ENCODE results near the gene CDC42EP1. TPM values are rescaled to one million over a fixed set of nuclear protein-coding genes. Genes with fewer than 3 reads are reported as not detected.
A peak's percentile ranks its signal among the peaks of the same experiment; 100 is the strongest.

The CDC42EP1 gene
- polyA plus RNA-seq, 3 donors: 5.9 to 13.2 (median 8.5) TPM

- Histone ChIP-seq H3K4me3 (replicated peaks in 1 of 3; ENCODE audit: low read depth in 2 of 3, low read length in 3 of 3) (no peak overlapping the region), H3K79me2 (ENCODE audit: insufficient read depth, low read length) (peaks cover 25% of the 10 kb centered on the region), H4K20me1 (ENCODE audit: insufficient read depth, low read length) (peaks cover 78% of the 10 kb centered on the region), H3K9me3 (replicated peaks in 1 of 2; ENCODE audit: control insufficient read depth in 1 of 2, insufficient read depth in 1 of 2, low read length in 2 of 2) (no peaks in the 10 kb centered on the region), H3K4me2 (replicated peaks; ENCODE audit: extremely low read depth, low read length, poor library complexity, severe bottlenecking) (no peak overlapping the region), H2AFZ (ENCODE audit: insufficient read depth, low read depth, low read length, poor library complexity, severe bottlenecking) (no peak overlapping the region), H3K9ac (ENCODE audit: insufficient read depth, low read length, poor library complexity, severe bottlenecking) (no peak overlapping the region), H3K27me3 (ENCODE audit: control insufficient read depth in 2 of 2, insufficient read depth in 2 of 2, low read length in 2 of 2) (no peaks in the 10 kb centered on the region), H3K27ac (ENCODE audit: low read depth in 1 of 2, low read length in 2 of 2) (no peak overlapping the region), H3K4me1 (ENCODE audit: control insufficient read depth in 1 of 2, insufficient read depth in 2 of 2, low read length in 2 of 2) (peaks cover 50 to 83% of the 10 kb centered on the region in 2 donors), H3K36me3 (replicated peaks in 1 of 2; ENCODE audit: control insufficient read depth in 1 of 2, insufficient read depth in 2 of 2, low read length in 2 of 2) (peaks cover 38 to 50% of the 10 kb centered on the region in 2 donors)
- 75% methylated on average over 8 of the region's 21 CpGs for WGBS (ENCODE audit: insufficient coverage)
- H3K27ac Mint-ChIP-seq: peak overlapping the region in 3 of 7 donors; percentile 21 to 80 (median 61)
- peaks cover 7 to 21% (median 17%) of the 10 kb centered on the region in 3 donors for H3K27me3 Mint-ChIP-seq (ENCODE audit: low read depth in 3 of 3)
- no peak for DNase-seq
- H3K4me3 Mint-ChIP-seq: no peak overlapping the region
- H3K4me1 Mint-ChIP-seq: peaks cover 57% of the 10 kb centered on the region
- peaks cover 49 to 81% of the 10 kb centered on the region in 2 donors for H3K36me3 Mint-ChIP-seq
- H3K9me3 Mint-ChIP-seq: no peaks in the 10 kb centered on the region
- intact Hi-C loops (cut with micrococcal nuclease): no loop called here
- TF ChIP-seq CTCF (IDR thresholded peaks at IDR 0.05): no peak
Observed at GRCh38 chr22:37569009-37569920, 9.0 kb downstream of the CDC42EP1 start.

GRCh38 chr22:37569921-37570660 is 9.8 kb downstream of the CDC42EP1 start:
- peaks cover 28% of the 10 kb centered on the region for H3K79me2 ChIP-seq (ENCODE audit: insufficient read depth, low read length)
- H3K36me3 Mint-ChIP-seq: peaks cover 49 to 77% of the 10 kb centered on the region in 2 donors
- WGBS (ENCODE audit: insufficient coverage): 96% methylated on average over 7 of the region's 9 CpGs
- intact Hi-C loops (cut with micrococcal nuclease): no loop called here
- no peak overlapping the region for H3K4me2 ChIP-seq (replicated peaks; ENCODE audit: extremely low read depth, low read length, poor library complexity, severe bottlenecking)
- no peak overlapping the region for H3K4me3 ChIP-seq (replicated peaks in 1 of 3; ENCODE audit: low read depth in 2 of 3, low read length in 3 of 3)
- H3K4me3 Mint-ChIP-seq: no peak overlapping the region
- H3K27ac Mint-ChIP-seq: peak overlapping the region in 1 of 7 donors; percentile 55
- H4K20me1 ChIP-seq (ENCODE audit: insufficient read depth, low read length): peaks cover 70% of the 10 kb centered on the region
- H3K9ac ChIP-seq (ENCODE audit: insufficient read depth, low read length, poor library complexity, severe bottlenecking): no peak overlapping the region
- H3K36me3 ChIP-seq (replicated peaks in 1 of 2; ENCODE audit: control insufficient read depth in 1 of 2, insufficient read depth in 2 of 2, low read length in 2 of 2): peaks cover 38 to 50% of the 10 kb centered on the region in 2 donors
- peaks cover 7 to 19% (median 15%) of the 10 kb centered on the region in 3 donors for H3K27me3 Mint-ChIP-seq (ENCODE audit: low read depth in 3 of 3)
- no peak for TF ChIP-seq CTCF (IDR thresholded peaks at IDR 0.05)
- H3K9me3 ChIP-seq (replicated peaks in 1 of 2; ENCODE audit: control insufficient read depth in 1 of 2, insufficient read depth in 1 of 2, low read length in 2 of 2): no peaks in the 10 kb centered on the region
- H3K4me1 ChIP-seq (ENCODE audit: control insufficient read depth in 1 of 2, insufficient read depth in 2 of 2, low read length in 2 of 2): peaks cover 54 to 84% of the 10 kb centered on the region in 2 donors
- H3K27ac ChIP-seq (ENCODE audit: low read depth in 1 of 2, low read length in 2 of 2): no peak overlapping the region
- peaks cover 0 to 3% (median 0%) of the 10 kb centered on the region in 7 donors for H3K9me3 Mint-ChIP-seq
- H3K27me3 ChIP-seq (ENCODE audit: control insufficient read depth in 2 of 2, insufficient read depth in 2 of 2, low read length in 2 of 2): no peaks in the 10 kb centered on the region
- no peak for DNase-seq
- peaks cover 64% of the 10 kb centered on the region for H3K4me1 Mint-ChIP-seq
- no peak overlapping the region for H2AFZ ChIP-seq (ENCODE audit: insufficient read depth, low read depth, low read length, poor library complexity, severe bottlenecking)

All from CD14-positive monocyte (primary cell).